ENCODE measurements around the gene CXCL14.

The CXCL14 gene

DNA sequence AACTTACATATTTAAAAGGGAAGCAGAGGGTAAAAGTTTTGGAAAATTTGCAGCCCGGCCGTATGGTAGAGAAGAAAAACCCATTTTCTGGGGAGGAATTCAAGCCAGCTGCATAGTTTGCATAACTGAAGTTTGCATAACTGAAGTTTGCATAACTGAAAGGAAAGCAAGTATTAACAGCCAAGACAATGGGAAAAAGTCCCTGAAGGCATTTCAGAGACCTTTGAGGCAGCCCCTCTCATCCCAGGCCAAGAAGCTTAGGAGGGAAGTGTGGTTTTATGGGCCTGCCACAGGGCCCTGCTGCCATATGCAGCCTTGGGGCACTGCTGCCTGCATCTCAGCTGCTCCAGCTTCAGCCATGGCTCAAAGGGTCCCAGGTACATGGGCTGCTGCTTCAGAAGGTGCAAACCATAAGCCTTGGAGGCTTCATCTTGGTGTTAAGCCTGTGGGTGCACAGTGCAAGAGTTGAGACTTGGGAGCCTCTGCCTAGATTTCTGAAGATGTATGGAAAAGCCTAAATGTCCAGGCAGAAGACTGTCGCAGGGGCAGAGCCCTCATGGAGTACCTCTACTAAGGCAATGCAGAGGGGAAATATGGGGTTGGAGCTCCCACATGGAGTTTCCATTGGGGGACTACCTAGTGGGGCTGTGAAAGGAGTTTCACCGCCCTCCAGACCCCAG lies 36.9 kb upstream of the CXCL14 start:
- in situ Hi-C loops (cut with MboI; ENCODE audit: low pct_unique_long_range_greater_than_20kb, low sequenced_read_pairs, unreplicated experiment) = no loop called here

DNA sequence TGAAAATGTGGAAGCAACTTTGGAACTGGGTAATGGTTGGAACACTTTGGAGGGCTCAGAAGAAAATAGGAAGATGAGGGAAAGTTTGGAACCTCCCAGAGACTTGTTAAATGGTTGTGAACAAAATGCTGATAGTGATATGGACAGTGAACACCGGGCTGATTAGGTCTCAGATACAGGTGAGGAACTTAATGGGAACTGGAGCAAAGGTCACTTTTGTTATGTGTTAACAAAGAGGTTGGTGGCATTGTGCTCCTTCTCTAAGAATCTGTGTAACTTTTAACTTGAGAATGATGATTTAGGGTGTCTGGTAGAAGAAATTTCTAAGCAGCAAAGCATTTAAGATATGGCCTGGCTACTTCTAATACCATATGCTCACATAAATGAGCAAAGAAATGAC lies 36.4 kb upstream of the CXCL14 start:
- in situ Hi-C loops (cut with MboI; ENCODE audit: low pct_unique_long_range_greater_than_20kb, low sequenced_read_pairs, unreplicated experiment) = no loop called here
- TF ChIP-seq, protein P1, sequence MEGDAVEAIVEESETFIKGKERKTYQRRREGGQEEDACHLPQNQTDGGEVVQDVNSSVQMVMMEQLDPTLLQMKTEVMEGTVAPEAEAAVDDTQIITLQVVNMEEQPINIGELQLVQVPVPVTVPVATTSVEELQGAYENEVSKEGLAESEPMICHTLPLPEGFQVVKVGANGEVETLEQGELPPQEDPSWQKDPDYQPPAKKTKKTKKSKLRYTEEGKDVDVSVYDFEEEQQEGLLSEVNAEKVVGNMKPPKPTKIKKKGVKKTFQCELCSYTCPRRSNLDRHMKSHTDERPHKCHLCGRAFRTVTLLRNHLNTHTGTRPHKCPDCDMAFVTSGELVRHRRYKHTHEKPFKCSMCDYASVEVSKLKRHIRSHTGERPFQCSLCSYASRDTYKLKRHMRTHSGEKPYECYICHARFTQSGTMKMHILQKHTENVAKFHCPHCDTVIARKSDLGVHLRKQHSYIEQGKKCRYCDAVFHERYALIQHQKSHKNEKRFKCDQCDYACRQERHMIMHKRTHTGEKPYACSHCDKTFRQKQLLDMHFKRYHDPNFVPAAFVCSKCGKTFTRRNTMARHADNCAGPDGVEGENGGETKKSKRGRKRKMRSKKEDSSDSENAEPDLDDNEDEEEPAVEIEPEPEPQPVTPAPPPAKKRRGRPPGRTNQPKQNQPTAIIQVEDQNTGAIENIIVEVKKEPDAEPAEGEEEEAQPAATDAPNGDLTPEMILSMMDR (IDR thresholded peaks at IDR 0.05; ENCODE audit: extremely low read depth, insufficient read depth, missing control alignments) = no peak
- no peak for DNase-seq (ENCODE audit: low spot score)

More for the DNA sequence above, 36.9 kb upstream of the CXCL14 start:
- DNase-seq (ENCODE audit: low spot score) = no peak
- TF ChIP-seq, protein P1 (IDR thresholded peaks at IDR 0.05; ENCODE audit: extremely low read depth, insufficient read depth, missing control alignments) = no peak

DNA sequence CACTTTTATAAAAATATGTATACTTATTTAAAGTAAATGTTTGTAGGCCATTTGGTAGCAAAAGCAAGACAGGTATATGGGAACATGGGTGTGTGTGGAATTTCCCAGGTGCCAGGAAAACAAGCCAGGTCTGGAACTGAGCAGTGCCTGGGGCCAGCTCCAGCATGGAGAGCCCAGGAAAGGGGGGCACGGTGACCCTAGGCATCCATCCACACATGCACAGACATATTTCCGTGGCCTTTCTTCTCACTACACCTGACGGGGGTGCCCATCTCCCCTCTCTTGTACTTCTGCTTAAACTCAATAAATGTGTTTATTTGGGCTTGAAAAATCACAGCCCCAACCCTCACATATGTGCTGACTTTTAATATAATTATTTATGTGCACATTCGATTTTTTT lies 31.2 kb upstream of the CXCL14 start:
- in situ Hi-C loops (cut with MboI; ENCODE audit: low pct_unique_long_range_greater_than_20kb, low sequenced_read_pairs, unreplicated experiment) = no loop called here
- no peak for DNase-seq (ENCODE audit: low spot score)
- TF ChIP-seq, protein P1 (IDR thresholded peaks at IDR 0.05; ENCODE audit: extremely low read depth, insufficient read depth, missing control alignments) = no peak

DNA sequence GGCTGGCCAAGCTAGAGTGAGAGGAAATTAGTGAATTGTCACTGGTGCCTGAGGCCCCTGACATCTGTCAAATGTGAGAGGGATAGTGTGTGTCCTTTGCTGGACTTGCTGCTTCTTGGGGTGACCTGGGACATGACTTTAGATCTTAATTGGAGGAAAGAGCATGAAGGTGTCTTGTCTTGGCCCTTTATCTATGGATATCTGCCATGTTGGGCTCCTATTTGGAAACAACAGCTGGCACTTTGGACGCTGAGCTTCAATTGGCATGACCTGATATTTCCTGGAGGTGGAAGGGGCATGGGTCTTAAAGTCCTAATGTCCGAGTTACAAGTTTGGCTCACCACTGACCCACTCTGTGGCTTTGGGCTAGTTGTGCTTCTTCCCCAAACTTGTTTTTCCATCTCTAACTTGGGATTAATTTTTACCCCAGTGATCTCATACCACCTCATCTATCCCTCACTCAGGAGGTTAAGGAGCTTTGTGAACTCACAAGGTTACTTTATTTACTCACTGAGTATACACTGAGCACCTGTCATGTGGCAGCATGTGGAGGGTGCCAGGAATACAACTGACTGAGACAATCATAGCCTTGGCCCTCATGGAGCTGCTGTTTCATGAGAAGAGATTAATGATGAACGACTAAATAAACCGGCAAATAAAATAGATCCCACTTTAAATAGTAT lies 30.1 kb upstream of the CXCL14 start:
- no peak for DNase-seq (ENCODE audit: low spot score)
- TF ChIP-seq, protein P1 (IDR thresholded peaks at IDR 0.05; ENCODE audit: extremely low read depth, insufficient read depth, missing control alignments) = no peak
- in situ Hi-C loops (cut with MboI; ENCODE audit: low pct_unique_long_range_greater_than_20kb, low sequenced_read_pairs, unreplicated experiment) = no loop called here

DNA sequence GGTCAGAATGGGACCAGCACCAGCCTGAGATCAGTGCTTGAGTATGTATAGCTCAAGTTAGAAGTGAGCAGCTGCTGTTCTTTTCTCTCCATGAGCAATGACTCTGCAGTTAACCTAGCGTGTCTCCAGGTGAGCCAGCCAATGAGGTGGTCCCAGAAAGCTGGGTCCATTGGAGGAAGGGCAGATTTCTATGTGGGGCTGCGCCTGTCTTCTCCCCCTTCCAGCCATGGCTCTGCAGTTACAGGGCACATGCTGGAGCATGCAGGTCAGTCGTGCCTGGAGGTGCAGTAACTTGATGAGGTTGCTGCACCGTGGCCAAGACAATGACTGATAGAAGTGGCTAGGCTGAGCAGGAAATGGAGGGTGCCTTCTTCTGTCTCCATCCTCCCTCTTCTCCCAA lies 29.6 kb upstream of the CXCL14 start:
- TF ChIP-seq, protein P1 (IDR thresholded peaks at IDR 0.05; ENCODE audit: extremely low read depth, insufficient read depth, missing control alignments) = no peak

DNA sequence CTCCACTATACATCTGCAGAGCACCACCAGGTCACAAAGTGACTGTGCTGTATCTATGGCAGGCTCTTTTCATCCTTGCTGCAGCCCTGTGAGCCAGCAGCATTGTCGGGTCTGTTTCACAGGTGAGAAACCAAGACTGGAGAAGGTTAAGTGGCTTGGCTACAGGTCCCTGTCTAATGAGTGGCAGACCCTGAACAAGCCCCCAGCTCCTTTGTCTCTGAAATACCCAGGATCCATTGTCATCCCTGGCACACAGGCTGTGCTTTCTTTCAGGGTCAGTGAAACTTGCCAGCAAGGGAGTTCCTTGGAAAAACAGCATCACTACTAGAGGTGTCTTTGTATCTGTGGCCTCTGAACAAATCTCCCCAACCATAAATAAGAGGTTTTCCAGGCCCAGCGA lies 27.6 kb upstream of the CXCL14 start:
- in situ Hi-C loops (cut with MboI; ENCODE audit: low pct_unique_long_range_greater_than_20kb, low sequenced_read_pairs, unreplicated experiment) = no loop called here
- TF ChIP-seq, protein P1 (IDR thresholded peaks at IDR 0.05; ENCODE audit: extremely low read depth, insufficient read depth, missing control alignments) = no peak
- DNase-seq (ENCODE audit: low spot score) = no peak

More for the DNA sequence above, 29.6 kb upstream of the CXCL14 start:
- in situ Hi-C loops (cut with MboI; ENCODE audit: low pct_unique_long_range_greater_than_20kb, low sequenced_read_pairs, unreplicated experiment) = no loop called here
- no peak for DNase-seq (ENCODE audit: low spot score)
